Activated CD4-positive, alpha-beta memory T cell treated with anti-CD3 and anti-CD28 coated beads, Interleukin-2, amount 10 ng/mL, durations not matched to agents 7 days and 5 days (primary cell): Measurements from ENCODE around the gene PCDH9. TPM values are rescaled to one million over a fixed set of nuclear protein-coding genes. Genes with fewer than 3 reads are reported as not detected.

Source experiments
- CTCF ChIA-PET: fragments of 350-600 bp; sonication (Branson Sonifier 250); formaldehyde crosslinking; loops from one replicate; lab custom pipeline; 2021; ENCODE audit warnings: antibody characterized with exemption, inconsistent platforms; lab: Charles Lee
- POLR2A ChIA-PET: fragments of 350-600 bp; sonication (Branson Sonifier 250); formaldehyde crosslinking; loops from one replicate; lab custom pipeline; 2021; ENCODE audit warnings: antibody characterized with exemption; lab: Charles Lee
- DNase-seq: peaks from one replicate; pipeline ENCODE4 v3.0.0-alpha.2; 2020
- H3K27ac Mint-ChIP-seq: one replicate; pipeline ENCODE4 v1.8.0; 2021; ENCODE audit warnings: mild to moderate bottlenecking, mixed read lengths
- H3K27me3 Mint-ChIP-seq: one replicate; pipeline ENCODE4 v1.8.0; 2021; ENCODE audit warnings: mixed read lengths
- H3K36me3 Mint-ChIP-seq: one replicate; pipeline ENCODE4 v1.8.0; 2021; ENCODE audit warnings: low read depth, mixed read lengths
- H3K4me1 Mint-ChIP-seq: one replicate; pipeline ENCODE4 v1.8.0; 2021; ENCODE audit warnings: mixed read lengths
- H3K4me3 Mint-ChIP-seq: one replicate; pipeline ENCODE4 v1.8.0; 2021; ENCODE audit warnings: mild to moderate bottlenecking, mixed read lengths
- H3K9me3 Mint-ChIP-seq: one replicate; pipeline ENCODE4 v1.8.0; 2021; ENCODE audit warnings: mixed read lengths
- total RNA-seq, 2 experiments: library from RNA; stranded (reverse); gene quantifications; one replicate each; pipeline ENCODE4 v1.2.3, GENCODE V29; 2021

Gene PCDH9
- total RNA-seq, 2 experiments from 2014 or later: 0.05 TPM; not detected in 1

- H3K4me3 Mint-ChIP-seq: no peak overlapping the region
- POLR2A ChIA-PET: no interaction called here
- no peak overlapping the region for H3K27ac Mint-ChIP-seq
- H3K4me1 Mint-ChIP-seq: no peaks in the 10 kb centered on the region
- no peaks in the 10 kb centered on the region for H3K27me3 Mint-ChIP-seq
- CTCF ChIA-PET: no interaction called here
- DNase-seq: no peak
- no peaks in the 10 kb centered on the region for H3K36me3 Mint-ChIP-seq
- H3K9me3 Mint-ChIP-seq: no peaks in the 10 kb centered on the region
These were observed 683.4 kb downstream of the PCDH9 start for GRCh38 chr13:66546534-66547379.

- no peak overlapping the region for H3K4me3 Mint-ChIP-seq
- POLR2A ChIA-PET: no interaction called here
- no peaks in the 10 kb centered on the region for H3K36me3 Mint-ChIP-seq
- CTCF ChIA-PET: no interaction called here
- no peaks in the 10 kb centered on the region for H3K9me3 Mint-ChIP-seq
- DNase-seq: no peak
- no peak overlapping the region for H3K27ac Mint-ChIP-seq
- H3K27me3 Mint-ChIP-seq: no peaks in the 10 kb centered on the region
- no peaks in the 10 kb centered on the region for H3K4me1 Mint-ChIP-seq
These were observed 686.4 kb downstream of the PCDH9 start for GRCh38 chr13:66543780-66544179.

GRCh38 chr13:66537417-66537816 lies 692.7 kb downstream of the PCDH9 start:
- Mint-ChIP-seq H3K27ac (no peak overlapping the region), H3K36me3 (no peaks in the 10 kb centered on the region), H3K4me1 (no peaks in the 10 kb centered on the region), H3K27me3 (no peaks in the 10 kb centered on the region), H3K9me3 (peaks cover 2% of the 10 kb centered on the region), H3K4me3 (no peak overlapping the region)
- POLR2A ChIA-PET: no interaction called here
- CTCF ChIA-PET: no interaction called here
- DNase-seq: no peak

- no peak for DNase-seq
- Mint-ChIP-seq H3K36me3 (no peaks in the 10 kb centered on the region), H3K27ac (no peak overlapping the region), H3K4me3 (no peak overlapping the region), H3K4me1 (no peaks in the 10 kb centered on the region), H3K27me3 (no peaks in the 10 kb centered on the region), H3K9me3 (peaks cover 2% of the 10 kb centered on the region)
- ChIA-PET CTCF (no interaction called here), POLR2A (no interaction called here)
These were observed 693.4 kb downstream of the PCDH9 start for GRCh38 chr13:66536746-66537145.

GRCh38 chr13:66534561-66534960 lies 695.6 kb downstream of the PCDH9 start:
- Mint-ChIP-seq H3K27ac (no peak overlapping the region), H3K4me1 (no peaks in the 10 kb centered on the region), H3K9me3 (peaks cover 2% of the 10 kb centered on the region), H3K27me3 (no peaks in the 10 kb centered on the region), H3K4me3 (no peak overlapping the region), H3K36me3 (no peaks in the 10 kb centered on the region)
- no peak for DNase-seq
- ChIA-PET POLR2A (no interaction called here), CTCF (no interaction called here)

- ChIA-PET POLR2A (no interaction called here), CTCF (no interaction called here)
These were observed 697.3 kb downstream of the PCDH9 start for GRCh38 chr13:66532845-66533244.

GRCh38 chr13:66532146-66532545 lies 698.0 kb downstream of the PCDH9 start:
- no peaks in the 10 kb centered on the region for H3K4me1 Mint-ChIP-seq

More at GRCh38 chr13:66532845-66533244, 697.3 kb downstream of the PCDH9 start:
- Mint-ChIP-seq H3K4me1 (no peaks in the 10 kb centered on the region), H3K4me3 (no peak overlapping the region), H3K27ac (no peak overlapping the region), H3K27me3 (no peaks in the 10 kb centered on the region), H3K36me3 (no peaks in the 10 kb centered on the region), H3K9me3 (peaks cover 2% of the 10 kb centered on the region)
- no peak for DNase-seq

GRCh38 chr13:66530686-66531085 lies 699.5 kb downstream of the PCDH9 start:
- H3K36me3 Mint-ChIP-seq: no peaks in the 10 kb centered on the region
- no peak for DNase-seq
- POLR2A ChIA-PET: no interaction called here
- no peaks in the 10 kb centered on the region for H3K27me3 Mint-ChIP-seq
- H3K9me3 Mint-ChIP-seq: no peaks in the 10 kb centered on the region
- no peaks in the 10 kb centered on the region for H3K4me1 Mint-ChIP-seq
- CTCF ChIA-PET: no interaction called here
- H3K27ac Mint-ChIP-seq: no peak overlapping the region
- no peak overlapping the region for H3K4me3 Mint-ChIP-seq

More at GRCh38 chr13:66532146-66532545, 698.0 kb downstream of the PCDH9 start:
- DNase-seq: no peak
- H3K27me3 Mint-ChIP-seq: no peaks in the 10 kb centered on the region
- H3K4me3 Mint-ChIP-seq: no peak overlapping the region
- no peaks in the 10 kb centered on the region for H3K36me3 Mint-ChIP-seq
- no peaks in the 10 kb centered on the region for H3K9me3 Mint-ChIP-seq
- H3K27ac Mint-ChIP-seq: no peak overlapping the region
- ChIA-PET POLR2A (no interaction called here), CTCF (no interaction called here)

GRCh38 chr13:66530158-66530557 lies 700.0 kb downstream of the PCDH9 start:
- Mint-ChIP-seq H3K27ac (no peak overlapping the region), H3K27me3 (no peaks in the 10 kb centered on the region), H3K9me3 (no peaks in the 10 kb centered on the region), H3K36me3 (no peaks in the 10 kb centered on the region), H3K4me3 (no peak overlapping the region), H3K4me1 (no peaks in the 10 kb centered on the region)
- ChIA-PET CTCF (no interaction called here), POLR2A (no interaction called here)
- no peak for DNase-seq

GRCh38 chr13:66528944-66529576 lies 701.1 kb downstream of the PCDH9 start:
- no peak overlapping the region for H3K4me3 Mint-ChIP-seq
- H3K4me1 Mint-ChIP-seq: no peaks in the 10 kb centered on the region
- no peaks in the 10 kb centered on the region for H3K9me3 Mint-ChIP-seq
- no peaks in the 10 kb centered on the region for H3K27me3 Mint-ChIP-seq
- H3K27ac Mint-ChIP-seq: no peak overlapping the region
- no peak for DNase-seq
- CTCF ChIA-PET: no interaction called here
- POLR2A ChIA-PET: no interaction called here
- no peaks in the 10 kb centered on the region for H3K36me3 Mint-ChIP-seq

- Mint-ChIP-seq H3K27ac (no peak overlapping the region), H3K36me3 (no peaks in the 10 kb centered on the region), H3K4me1 (no peaks in the 10 kb centered on the region), H3K27me3 (no peaks in the 10 kb centered on the region), H3K4me3 (no peak overlapping the region), H3K9me3 (no peaks in the 10 kb centered on the region)
- no peak for DNase-seq
- ChIA-PET CTCF (no interaction called here), POLR2A (no interaction called here)
These were observed 702.0 kb downstream of the PCDH9 start for GRCh38 chr13:66528180-66528579.

- Mint-ChIP-seq H3K36me3 (no peaks in the 10 kb centered on the region), H3K27ac (no peak overlapping the region), H3K9me3 (peaks cover 9% of the 10 kb centered on the region), H3K4me3 (no peak overlapping the region), H3K4me1 (no peaks in the 10 kb centered on the region), H3K27me3 (no peaks in the 10 kb centered on the region)
- POLR2A ChIA-PET: no interaction called here
- CTCF ChIA-PET: no interaction called here
- no peak for DNase-seq
These were observed 709.4 kb downstream of the PCDH9 start for GRCh38 chr13:66520511-66521355.

GRCh38 chr13:66519259-66519658 lies 710.9 kb downstream of the PCDH9 start:
- CTCF ChIA-PET: no interaction called here
- Mint-ChIP-seq H3K36me3 (no peaks in the 10 kb centered on the region), H3K27me3 (no peaks in the 10 kb centered on the region), H3K4me1 (no peaks in the 10 kb centered on the region), H3K27ac (no peak overlapping the region), H3K4me3 (no peak overlapping the region), H3K9me3 (peaks cover 9% of the 10 kb centered on the region)
- POLR2A ChIA-PET: no interaction called here
- no peak for DNase-seq
